Smooth muscle cell (in vitro differentiated cells): ENCODE results near the gene INAFM1. TPM values are rescaled to one million over a fixed set of nuclear protein-coding genes. Genes with fewer than 3 reads are reported as not detected.

Experiments
- DNase-seq: peaks from one replicate; lab custom pipeline; 2025; ENCODE audit not compliant: unreplicated experiment; lab: John Stamatoyannopoulos, UW
- H2AFZ ChIP-seq: fragments of 200-600 bp; sonication (generic); 2 replicates; pipeline ENCODE4 v1.6.0; 2016; ENCODE audit warnings: antibody characterized with exemption, low read depth, mild to moderate bottlenecking
- H3F3A ChIP-seq: fragments of 200-600 bp; sonication (generic); 2 replicates; pipeline ENCODE4 v1.6.0; 2017; ENCODE audit warnings: antibody characterized with exemption, low read depth
- H3K27ac ChIP-seq: fragments of 200-600 bp; sonication (generic); 2 replicates; pipeline ENCODE4 v1.5.1; 2016; ENCODE audit warnings: low read depth, mild to moderate bottlenecking
- H3K27me3 ChIP-seq: fragments of 200-600 bp; sonication (generic); 2 replicates; pipeline ENCODE4 v1.6.1; 2016; ENCODE audit warnings: low read depth, mild to moderate bottlenecking
- H3K36me3 ChIP-seq: fragments of 200-600 bp; sonication (generic); 2 replicates; pipeline ENCODE4 v1.5.1; 2016; ENCODE audit warnings: low read depth
- H3K4me1 ChIP-seq: fragments of 200-600 bp; sonication (generic); 2 replicates; pipeline ENCODE4 v1.5.1; 2016; ENCODE audit warnings: low read depth
- H3K4me2 ChIP-seq: fragments of 200-600 bp; sonication (generic); 2 replicates; pipeline ENCODE4 v1.6.0; 2016; ENCODE audit warnings: mild to moderate bottlenecking
- H3K4me3 ChIP-seq: fragments of 200-600 bp; sonication (generic); 2 replicates; pipeline ENCODE4 v1.5.1; 2016; ENCODE audit warnings: mild to moderate bottlenecking
- H3K79me2 ChIP-seq: fragments of 200-600 bp; sonication (generic); 2 replicates; pipeline ENCODE4 v1.6.0; 2016; ENCODE audit warnings: low read depth, mild to moderate bottlenecking
- H3K9ac ChIP-seq: fragments of 200-600 bp; sonication (generic); 2 replicates; pipeline ENCODE4 v1.6.0; 2016; ENCODE audit warnings: low read depth
- H3K9me3 ChIP-seq: fragments of 200-600 bp; sonication (generic); replicated peaks from 2 replicates; pipeline ENCODE4 v1.5.1; 2016; ENCODE audit warnings: low read depth
- H4K20me1 ChIP-seq: fragments of 200-600 bp; sonication (generic); 2 replicates; pipeline ENCODE4 v1.6.0; 2016; ENCODE audit warnings: low read depth
- WGBS: methylation state at CpG from one replicate; pipeline ENCODE4 v1.1.7; 2016; ENCODE audit warnings: low lambda C conversion rate; 5-methylcytosine and 5-hydroxymethylcytosine counted together
- polyA plus RNA-seq: library from polyadenylated mRNA; unstranded; fragments of >200 nt; fragmentation: Nextera tagmentation; extraction: Ambion mirVana; gene quantifications from 2 replicates; pipeline ENCODE4 v1.2.1, GENCODE V29; 2016
- total RNA-seq: library from RNA; depleted of rRNA; stranded (reverse); fragments of >200 nt; gene quantifications from 2 replicates; pipeline ENCODE4 v1.2.3, GENCODE V29; 2014
- TF ChIP-seq, protein P1 (sequence below): fragments of 200-600 bp; sonication (generic); IDR thresholded peaks from 2 replicates; pipeline ENCODE4 v1.5.1; 2017; ENCODE audit warnings: borderline replicate concordance, mild to moderate bottlenecking, antibody characterized with exemption; ENCODE audit not compliant: insufficient read depth, poor library complexity, severe bottlenecking

Gene INAFM1
- total and polyA plus RNA-seq, 2 experiments from 2014 or later: 7.2 to 29.7 TPM

DNA sequence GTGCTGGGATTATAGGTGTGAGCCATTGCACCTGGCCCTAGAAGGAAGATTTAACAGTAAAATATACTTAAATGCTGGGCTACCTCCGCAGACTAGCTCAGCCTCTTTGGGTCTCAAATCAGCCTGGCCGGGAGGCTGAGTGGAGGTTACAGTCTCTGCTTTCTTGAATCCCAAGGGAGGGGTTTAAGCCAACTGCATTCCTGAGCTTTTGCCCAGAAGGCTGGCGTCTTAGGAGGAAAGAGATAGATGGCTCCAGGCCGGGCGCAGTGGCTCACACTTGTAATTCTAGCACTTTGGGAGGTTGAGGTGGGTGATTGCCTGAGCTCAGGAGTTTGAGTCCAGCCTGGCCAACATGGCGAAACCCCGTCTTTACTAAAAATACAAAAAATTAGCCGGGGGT is 34.4 kb downstream of the INAFM1 start:
- H3K4me2 ChIP-seq: no peak overlapping the region
- H3K27me3 ChIP-seq: no peaks in the 10 kb centered on the region
- no peak overlapping the region for H3K27ac ChIP-seq
- 78% methylated on average over 8 of the region's 8 CpGs for WGBS
- H3K4me1 ChIP-seq: no peaks in the 10 kb centered on the region
- H4K20me1 ChIP-seq: no peaks in the 10 kb centered on the region
- no peaks in the 10 kb centered on the region for H3K36me3 ChIP-seq
- H2AFZ ChIP-seq: no peak overlapping the region
- no peak overlapping the region for H3K4me3 ChIP-seq
- TF ChIP-seq, protein P1, sequence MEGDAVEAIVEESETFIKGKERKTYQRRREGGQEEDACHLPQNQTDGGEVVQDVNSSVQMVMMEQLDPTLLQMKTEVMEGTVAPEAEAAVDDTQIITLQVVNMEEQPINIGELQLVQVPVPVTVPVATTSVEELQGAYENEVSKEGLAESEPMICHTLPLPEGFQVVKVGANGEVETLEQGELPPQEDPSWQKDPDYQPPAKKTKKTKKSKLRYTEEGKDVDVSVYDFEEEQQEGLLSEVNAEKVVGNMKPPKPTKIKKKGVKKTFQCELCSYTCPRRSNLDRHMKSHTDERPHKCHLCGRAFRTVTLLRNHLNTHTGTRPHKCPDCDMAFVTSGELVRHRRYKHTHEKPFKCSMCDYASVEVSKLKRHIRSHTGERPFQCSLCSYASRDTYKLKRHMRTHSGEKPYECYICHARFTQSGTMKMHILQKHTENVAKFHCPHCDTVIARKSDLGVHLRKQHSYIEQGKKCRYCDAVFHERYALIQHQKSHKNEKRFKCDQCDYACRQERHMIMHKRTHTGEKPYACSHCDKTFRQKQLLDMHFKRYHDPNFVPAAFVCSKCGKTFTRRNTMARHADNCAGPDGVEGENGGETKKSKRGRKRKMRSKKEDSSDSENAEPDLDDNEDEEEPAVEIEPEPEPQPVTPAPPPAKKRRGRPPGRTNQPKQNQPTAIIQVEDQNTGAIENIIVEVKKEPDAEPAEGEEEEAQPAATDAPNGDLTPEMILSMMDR: no peak
- no peak overlapping the region for H3K9ac ChIP-seq
- no peaks in the 10 kb centered on the region for H3K79me2 ChIP-seq
- H3K9me3 ChIP-seq: no peaks in the 10 kb centered on the region
- DNase-seq: no peak
- no peaks in the 10 kb centered on the region for H3F3A ChIP-seq

DNA sequence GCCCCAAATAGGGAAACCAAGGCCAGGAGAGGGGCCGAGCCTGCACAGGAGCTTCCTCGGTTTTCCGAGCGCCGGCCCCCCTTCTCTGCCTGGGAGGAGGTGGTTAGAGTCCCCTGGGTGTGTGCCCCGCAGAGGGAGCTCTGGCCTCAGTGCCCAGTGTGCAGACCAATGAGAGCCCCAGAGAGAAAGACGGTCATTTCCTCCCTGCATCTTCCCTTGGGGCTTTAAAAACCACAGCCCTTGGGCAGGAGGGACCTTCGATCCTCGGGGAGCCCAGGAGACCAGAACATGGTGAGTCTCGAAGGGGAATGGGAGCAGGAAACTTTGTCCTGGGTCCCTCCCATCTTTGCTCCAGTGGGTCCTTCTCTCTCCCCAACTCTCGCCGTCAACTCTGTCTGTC is 34.9 kb downstream of the INAFM1 start, which contains the start of gene C5AR1:
Gene C5AR1 (plus strand): TSS at position 254 of the 400 bp plus-strand sequence. CDS start 35 bp downstream, at position 289.
- H3K4me3 ChIP-seq: no peak within 1 kb of the TSS
- no peak within 1 kb of the TSS for H3K9ac ChIP-seq
- no peak for DNase-seq
- 82% methylated on average over 12 of the region's 12 CpGs for WGBS
- H3K79me2 ChIP-seq: no peaks in the 10 kb centered on the region
- no peaks in the 10 kb centered on the region for H3K36me3 ChIP-seq
- H3F3A ChIP-seq: no peaks in the 10 kb centered on the region
- H3K4me1 ChIP-seq: no peaks in the 10 kb centered on the region
- no peaks in the 10 kb centered on the region for H3K9me3 ChIP-seq
- no peak within 1 kb of the TSS for H3K4me2 ChIP-seq
- no peaks in the 10 kb centered on the region for H3K27me3 ChIP-seq
- no peak within 1 kb of the TSS for H2AFZ ChIP-seq
- TF ChIP-seq, protein P1: no peak
- H4K20me1 ChIP-seq: no peaks in the 10 kb centered on the region
- no peak within 1 kb of the TSS for H3K27ac ChIP-seq

DNA sequence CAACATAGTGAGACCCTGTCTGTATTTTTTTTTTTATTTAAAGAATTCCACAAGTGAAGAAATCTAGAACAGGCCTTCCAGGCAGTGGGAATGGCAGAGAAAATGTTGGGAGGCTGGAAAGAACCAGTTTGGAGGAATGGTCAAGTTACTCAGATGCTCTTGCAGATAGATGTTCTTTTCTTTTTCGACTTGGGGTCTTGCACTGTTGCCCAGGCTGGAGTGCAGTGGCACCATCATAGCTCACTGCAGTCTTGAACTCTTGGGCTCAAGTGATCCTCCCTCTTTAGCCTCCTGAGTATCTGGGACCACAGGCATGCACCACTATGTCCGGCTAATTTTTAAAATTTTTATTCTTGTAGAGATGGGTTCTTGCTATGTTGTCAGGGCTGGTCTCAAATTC is 35.6 kb downstream of the INAFM1 start:
- Histone ChIP-seq H3K9me3 (no peaks in the 10 kb centered on the region), H3K36me3 (no peaks in the 10 kb centered on the region), H3K79me2 (no peaks in the 10 kb centered on the region), H2AFZ (no peak overlapping the region), H3F3A (no peaks in the 10 kb centered on the region), H3K27me3 (no peaks in the 10 kb centered on the region), H3K4me2 (no peak overlapping the region), H3K4me1 (no peaks in the 10 kb centered on the region), H3K4me3 (no peak overlapping the region), H4K20me1 (no peaks in the 10 kb centered on the region), H3K27ac (no peak overlapping the region), H3K9ac (no peak overlapping the region)
- no peak for DNase-seq
- TF ChIP-seq, protein P1: no peak
- 96% methylated on average over 2 of the region's 2 CpGs for WGBS

DNA sequence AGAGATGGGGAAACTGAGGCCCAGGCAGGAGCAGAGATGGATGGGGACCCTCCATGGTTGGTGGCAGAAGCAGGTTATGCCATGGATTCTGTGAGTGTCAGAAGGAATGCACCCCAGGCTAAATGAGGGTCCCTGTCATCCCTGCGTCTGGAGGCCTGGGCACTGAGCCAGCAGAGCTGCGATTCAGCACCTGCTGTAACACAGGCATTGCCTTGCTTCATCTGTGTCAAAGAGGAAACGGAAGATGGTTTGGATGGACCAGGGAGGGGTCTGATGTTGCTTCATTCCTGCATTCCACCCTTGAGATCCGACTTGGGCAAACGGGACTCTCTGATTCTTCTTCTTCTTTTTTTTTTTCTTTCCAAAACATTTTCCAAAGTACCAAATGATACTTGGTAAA is 36.1 kb downstream of the INAFM1 start:
- H3K4me3 ChIP-seq: no peak overlapping the region
- no peak for DNase-seq
- H2AFZ ChIP-seq: no peak overlapping the region
- no peaks in the 10 kb centered on the region for H3K27me3 ChIP-seq
- no peaks in the 10 kb centered on the region for H3K79me2 ChIP-seq
- TF ChIP-seq, protein P1: no peak
- H3K36me3 ChIP-seq: no peaks in the 10 kb centered on the region
- 88% methylated on average over 5 of the region's 5 CpGs for WGBS
- no peaks in the 10 kb centered on the region for H4K20me1 ChIP-seq
- H3K27ac ChIP-seq: no peak overlapping the region
- H3K4me2 ChIP-seq: no peak overlapping the region
- peaks cover 5% of the 10 kb centered on the region for H3F3A ChIP-seq
- H3K4me1 ChIP-seq: no peaks in the 10 kb centered on the region
- no peaks in the 10 kb centered on the region for H3K9me3 ChIP-seq
- H3K9ac ChIP-seq: no peak overlapping the region
